ENCODE measurements around the gene FOLR2.

FOLR2 gene

DNA sequence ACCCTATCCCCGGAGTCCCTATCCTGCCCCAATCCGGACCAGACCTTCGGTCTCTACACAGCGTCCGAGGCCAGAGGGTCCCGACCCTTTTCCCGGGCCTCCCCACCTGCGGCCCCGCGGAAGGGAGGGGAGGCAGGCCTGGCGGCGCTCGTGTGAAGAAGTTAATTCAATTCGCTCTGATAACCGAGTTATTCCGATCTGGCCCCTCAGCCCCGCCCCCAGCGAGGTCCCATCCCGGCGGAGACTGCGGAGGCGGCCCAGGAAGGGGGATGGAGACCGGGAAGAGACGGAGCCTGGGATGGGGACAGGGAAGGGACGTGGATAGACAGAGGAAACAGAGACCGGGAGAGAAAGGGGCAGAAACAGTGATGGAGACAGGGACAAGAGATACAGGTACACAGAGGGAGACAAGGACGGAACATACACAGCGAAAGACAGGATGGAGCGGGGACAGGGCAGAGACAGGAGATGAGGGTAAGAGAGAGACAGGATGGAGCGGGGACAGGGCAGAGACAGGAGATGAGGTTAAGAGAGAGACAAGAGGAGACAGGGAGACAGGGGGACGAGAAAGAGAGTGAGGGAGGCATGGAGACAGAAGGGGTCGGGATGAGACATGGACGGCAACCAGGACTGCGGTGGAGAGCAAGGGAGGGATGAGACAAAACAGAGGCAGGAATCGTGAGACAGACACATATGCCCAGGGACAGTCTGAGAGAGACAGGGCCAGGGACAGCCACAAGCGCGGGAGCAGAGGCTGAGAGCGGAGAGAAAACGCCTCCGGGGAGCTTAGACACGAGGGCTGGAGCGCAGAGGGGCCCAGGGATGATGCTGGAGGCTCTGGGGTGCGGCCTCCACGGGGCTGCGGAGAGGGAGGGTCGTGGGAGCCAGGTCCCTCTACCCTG, 28.0 kb downstream of the FOLR2 start:
- in situ Hi-C loops (cut with HindIII; ENCODE audit: low sequenced_read_pairs) = no loop called here
- TF ChIP-seq, protein P1, sequence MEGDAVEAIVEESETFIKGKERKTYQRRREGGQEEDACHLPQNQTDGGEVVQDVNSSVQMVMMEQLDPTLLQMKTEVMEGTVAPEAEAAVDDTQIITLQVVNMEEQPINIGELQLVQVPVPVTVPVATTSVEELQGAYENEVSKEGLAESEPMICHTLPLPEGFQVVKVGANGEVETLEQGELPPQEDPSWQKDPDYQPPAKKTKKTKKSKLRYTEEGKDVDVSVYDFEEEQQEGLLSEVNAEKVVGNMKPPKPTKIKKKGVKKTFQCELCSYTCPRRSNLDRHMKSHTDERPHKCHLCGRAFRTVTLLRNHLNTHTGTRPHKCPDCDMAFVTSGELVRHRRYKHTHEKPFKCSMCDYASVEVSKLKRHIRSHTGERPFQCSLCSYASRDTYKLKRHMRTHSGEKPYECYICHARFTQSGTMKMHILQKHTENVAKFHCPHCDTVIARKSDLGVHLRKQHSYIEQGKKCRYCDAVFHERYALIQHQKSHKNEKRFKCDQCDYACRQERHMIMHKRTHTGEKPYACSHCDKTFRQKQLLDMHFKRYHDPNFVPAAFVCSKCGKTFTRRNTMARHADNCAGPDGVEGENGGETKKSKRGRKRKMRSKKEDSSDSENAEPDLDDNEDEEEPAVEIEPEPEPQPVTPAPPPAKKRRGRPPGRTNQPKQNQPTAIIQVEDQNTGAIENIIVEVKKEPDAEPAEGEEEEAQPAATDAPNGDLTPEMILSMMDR (IDR thresholded peaks at IDR 0.05; ENCODE audit: low read depth, low read length) = no peak
- H3K4me3 ChIP-seq (ENCODE audit: low read depth, low read length) = no peak overlapping the region
- DNase-seq (ENCODE audit: low read depth, low spot score) = no peak

GRCh38 chr11:72245263-72245816, 28.7 kb downstream of the FOLR2 start:
- no peak for DNase-seq (ENCODE audit: low read depth, low spot score)
- in situ Hi-C loops (cut with HindIII; ENCODE audit: low sequenced_read_pairs) = no loop called here
- TF ChIP-seq, protein P1 (IDR thresholded peaks at IDR 0.05; ENCODE audit: low read depth, low read length) = no peak
- no peak overlapping the region for H3K4me3 ChIP-seq (ENCODE audit: low read depth, low read length)

GRCh38 chr11:72247584-72247983, 31.0 kb downstream of the FOLR2 start:
- in situ Hi-C loops (cut with HindIII; ENCODE audit: low sequenced_read_pairs) = no loop called here
- DNase-seq (ENCODE audit: low read depth, low spot score) = no peak
- TF ChIP-seq, protein P1 (IDR thresholded peaks at IDR 0.05; ENCODE audit: low read depth, low read length) = no peak
- no peak overlapping the region for H3K4me3 ChIP-seq (ENCODE audit: low read depth, low read length)

DNA sequence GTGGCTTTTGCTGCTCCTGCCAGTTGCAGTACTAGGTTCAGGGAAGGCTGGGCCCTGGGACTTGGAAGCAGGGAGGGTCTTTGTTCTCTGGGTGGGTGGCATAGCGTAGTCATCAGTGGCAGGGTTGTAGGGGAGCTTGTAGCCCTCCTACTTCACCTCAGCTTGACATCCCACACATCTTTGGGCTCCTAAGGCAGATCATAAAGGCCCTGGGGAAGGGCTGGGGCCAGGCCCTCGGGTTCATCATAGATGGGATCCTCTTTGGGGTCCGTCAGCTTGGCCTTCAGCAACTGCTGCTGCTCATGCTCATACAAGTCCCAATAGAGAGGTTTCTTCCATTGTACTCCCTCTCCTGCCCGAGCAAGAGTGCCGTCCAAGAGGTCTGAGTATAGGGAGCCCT, 33.4 kb downstream of the FOLR2 start:
- H3K4me3 ChIP-seq (ENCODE audit: low read depth, low read length) = no peak overlapping the region
- TF ChIP-seq, protein P1 (IDR thresholded peaks at IDR 0.05; ENCODE audit: low read depth, low read length) = no peak
- no peak for DNase-seq (ENCODE audit: low read depth, low spot score)
- in situ Hi-C loops (cut with HindIII; ENCODE audit: low sequenced_read_pairs) = no loop called here

DNA sequence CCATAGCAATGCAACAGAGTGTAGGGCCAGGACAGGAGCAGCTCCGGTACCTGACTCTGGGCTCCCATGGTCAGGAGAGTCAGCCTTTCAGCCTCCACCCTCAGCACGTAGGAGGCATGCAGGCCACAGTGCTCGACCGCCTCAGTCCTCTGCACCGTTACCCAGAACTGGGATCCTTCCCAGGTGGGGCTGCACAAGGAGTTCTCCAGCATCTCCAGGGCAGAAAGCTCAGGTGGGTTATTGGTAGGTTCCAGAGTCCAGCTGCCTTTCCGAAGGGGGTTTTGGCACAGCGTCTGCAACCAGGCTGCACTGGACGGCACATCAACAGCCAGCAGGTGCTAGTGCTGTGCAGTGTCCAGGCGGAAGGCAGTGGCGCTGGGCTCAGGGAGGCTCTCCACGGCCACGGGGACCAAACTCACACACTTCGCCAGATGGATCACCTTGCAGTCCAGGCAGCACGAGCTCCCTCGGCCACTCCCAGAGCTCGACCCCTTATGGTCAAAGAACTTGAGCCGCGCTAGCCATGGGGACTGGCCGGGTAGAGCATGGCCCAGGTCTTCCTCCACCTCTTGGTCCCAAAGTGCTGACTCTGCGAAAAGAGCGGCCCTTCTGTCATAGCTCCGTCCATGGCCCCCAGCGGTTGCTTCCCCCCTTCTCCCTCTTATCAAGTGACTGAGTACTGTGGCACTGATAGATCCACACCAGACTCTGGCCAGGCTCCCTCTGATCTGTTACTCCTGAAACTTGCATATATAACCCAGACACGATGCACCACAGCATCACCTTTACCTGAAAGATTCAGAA, 34.3 kb downstream of the FOLR2 start:
- H3K4me3 ChIP-seq (ENCODE audit: low read depth, low read length) = no peak overlapping the region
- TF ChIP-seq, protein P1 (IDR thresholded peaks at IDR 0.05; ENCODE audit: low read depth, low read length) = no peak
- in situ Hi-C loops (cut with HindIII; ENCODE audit: low sequenced_read_pairs) = no loop called here
- DNase-seq (ENCODE audit: low read depth, low spot score) = no peak

DNA sequence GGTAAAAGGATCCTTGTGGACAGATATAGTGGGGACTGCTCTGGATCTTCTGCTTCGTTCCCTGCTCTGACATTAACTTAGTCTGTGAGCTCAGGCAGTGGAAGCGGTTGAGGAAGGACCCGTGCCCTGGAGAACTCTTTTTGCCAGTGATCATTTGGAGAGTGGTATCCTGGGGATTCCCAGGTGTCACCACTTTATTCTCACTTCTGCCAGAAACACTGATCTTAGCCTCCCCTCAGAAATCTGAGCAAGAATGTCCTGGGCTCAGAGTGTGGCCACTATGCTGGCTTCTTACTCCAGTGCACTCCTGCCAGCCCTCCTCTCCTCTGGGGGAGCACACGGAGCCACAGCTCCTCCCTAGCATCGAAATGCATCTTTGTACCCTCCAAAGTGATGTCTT, 35.0 kb downstream of the FOLR2 start:
- TF ChIP-seq, protein P1 (IDR thresholded peaks at IDR 0.05; ENCODE audit: low read depth, low read length) = no peak
- in situ Hi-C loops (cut with HindIII; ENCODE audit: low sequenced_read_pairs) = no loop called here
- DNase-seq (ENCODE audit: low read depth, low spot score) = no peak
- no peak overlapping the region for H3K4me3 ChIP-seq (ENCODE audit: low read depth, low read length)

All from astrocyte of the spinal cord (primary cell).